Testis (tissue), 2 donors: ENCODE data around the gene MRPL34.

Source experiments
- CTCF ChIP-seq, 3 experiments: fragments of 450-650 bp in 2 of 3; fragments of 200-600 bp in 1 of 3; sonication (generic) in 1 of 3; IDR thresholded peaks; one replicate each; pipeline ENCODE4 v1.5.1; 2016 to 2019; ENCODE audit warnings: antibody characterized with exemption in 3 of 3, mild to moderate bottlenecking in 2 of 3, moderate library complexity in 1 of 3
- POLR2A ChIP-seq: fragments of 450-650 bp; IDR thresholded peaks from one replicate; pipeline ENCODE4 v1.6.1; 2017; ENCODE audit warnings: antibody characterized with exemption, mild to moderate bottlenecking, moderate library complexity

- TF ChIP-seq CTCF (IDR thresholded peaks at IDR 0.05) (no peak), POLR2A (no peak)
Measured at GRCh38 chr19:17322854-17323253, 17.2 kb downstream of the MRPL34 start.
